ENCODE measurements around the gene SLC30A4.

SLC30A4 gene

GRCh38 chr15:45457641-45458539, 64.7 kb downstream of the SLC30A4 start:
- TF ChIP-seq CTCF (IDR thresholded peaks at IDR 0.05), result peak; percentile 63
- peak overlapping the region; percentile 76 for H2AFZ ChIP-seq
- no peak overlapping the region for H3K27ac ChIP-seq
- H3K9me3 ChIP-seq (ENCODE audit: control insufficient read depth, low read length), result no peaks in the 10 kb centered on the region
- no peaks in the 10 kb centered on the region for H3K27me3 ChIP-seq (ENCODE audit: control insufficient read depth, insufficient read depth, low read length)
- H3K9ac ChIP-seq, result no peak overlapping the region
- H3K79me2 ChIP-seq, result no peaks in the 10 kb centered on the region
- no peaks in the 10 kb centered on the region for H3K36me3 ChIP-seq (ENCODE audit: control insufficient read depth, insufficient read depth, low read length)
- H3K4me1 ChIP-seq, result no peaks in the 10 kb centered on the region
- H3K4me2 ChIP-seq (ENCODE audit: low read length), result peak overlapping the region; percentile 77
- H3K4me3 ChIP-seq (ENCODE audit: low read depth, low read length), result peak overlapping the region; percentile 60

GRCh38 chr15:45457220-45457619, 65.3 kb downstream of the SLC30A4 start:
- Histone ChIP-seq H3K27ac (no peak overlapping the region), H3K27me3 (ENCODE audit: control insufficient read depth, insufficient read depth, low read length) (no peaks in the 10 kb centered on the region)
- TF ChIP-seq CTCF (IDR thresholded peaks at IDR 0.05), result no peak

GRCh38 chr15:45456212-45457106, 66.1 kb downstream of the SLC30A4 start:
- no peak overlapping the region for H3K9ac ChIP-seq
- no peaks in the 10 kb centered on the region for H3K27me3 ChIP-seq (ENCODE audit: control insufficient read depth, insufficient read depth, low read length)
- TF ChIP-seq CTCF (IDR thresholded peaks at IDR 0.05), result no peak
- H3K9me3 ChIP-seq (ENCODE audit: control insufficient read depth, low read length), result no peaks in the 10 kb centered on the region
- H3K4me1 ChIP-seq, result no peaks in the 10 kb centered on the region
- no peak overlapping the region for H3K4me2 ChIP-seq (ENCODE audit: low read length)
- no peaks in the 10 kb centered on the region for H3K36me3 ChIP-seq (ENCODE audit: control insufficient read depth, insufficient read depth, low read length)
- no peak overlapping the region for H3K4me3 ChIP-seq (ENCODE audit: low read depth, low read length)
- no peak overlapping the region for H2AFZ ChIP-seq
- H3K27ac ChIP-seq, result no peak overlapping the region
- no peaks in the 10 kb centered on the region for H3K79me2 ChIP-seq

More at GRCh38 chr15:45457220-45457619, 65.3 kb downstream of the SLC30A4 start:
- Histone ChIP-seq H3K9me3 (ENCODE audit: control insufficient read depth, low read length) (no peaks in the 10 kb centered on the region), H2AFZ (no peak overlapping the region), H3K4me2 (ENCODE audit: low read length) (peak overlapping the region; percentile 77), H3K79me2 (no peaks in the 10 kb centered on the region), H3K4me1 (no peaks in the 10 kb centered on the region), H3K36me3 (ENCODE audit: control insufficient read depth, insufficient read depth, low read length) (no peaks in the 10 kb centered on the region), H3K9ac (no peak overlapping the region), H3K4me3 (ENCODE audit: low read depth, low read length) (no peak overlapping the region)

GRCh38 chr15:45454814-45455213, 67.7 kb downstream of the SLC30A4 start:
- H3K4me3 ChIP-seq (ENCODE audit: low read depth, low read length), result no peak overlapping the region
- no peaks in the 10 kb centered on the region for H3K4me1 ChIP-seq
- no peak overlapping the region for H3K9ac ChIP-seq
- no peak overlapping the region for H3K4me2 ChIP-seq (ENCODE audit: low read length)
- H3K79me2 ChIP-seq, result no peaks in the 10 kb centered on the region
- H3K9me3 ChIP-seq (ENCODE audit: control insufficient read depth, low read length), result no peaks in the 10 kb centered on the region
- no peak for TF ChIP-seq CTCF (IDR thresholded peaks at IDR 0.05)
- no peak overlapping the region for H2AFZ ChIP-seq
- H3K27me3 ChIP-seq (ENCODE audit: control insufficient read depth, insufficient read depth, low read length), result no peaks in the 10 kb centered on the region
- no peaks in the 10 kb centered on the region for H3K36me3 ChIP-seq (ENCODE audit: control insufficient read depth, insufficient read depth, low read length)
- H3K27ac ChIP-seq, result no peak overlapping the region
